HL-60 (cell line): ENCODE data around the gene ATP5F1E.

Experiments
- DNase-seq, 2 experiments: peaks; one replicate each; pipeline ENCODE4 v3.0.0-alpha.2; 2010 to 2020; ENCODE audit warnings: low read depth in 1 of 2, low spot score in 1 of 2
- H3K27ac ChIP-seq: fragments of 250-450 bp; sonication (Bioruptor Pico); replicated peaks from 2 replicates; pipeline ENCODE4 v1.5.1; 2020; ENCODE audit warnings: mild to moderate bottlenecking, moderate library complexity
- H3K27me3 ChIP-seq: fragments of 250-450 bp; sonication (Bioruptor Pico); 2 replicates; pipeline ENCODE4 v1.5.1; 2021; ENCODE audit warnings: mild to moderate bottlenecking, moderate library complexity; ENCODE audit not compliant: insufficient read depth, poor library complexity, severe bottlenecking
- H3K4me3 ChIP-seq: replicated peaks from 2 replicates; pipeline ENCODE4 v1.5.1; 2011; ENCODE audit warnings: mild to moderate bottlenecking, control low read depth, low read length; ENCODE audit not compliant: insufficient read depth
- CTCF ChIP-seq: IDR thresholded peaks from one replicate; pipeline ENCODE4 v1.5.1; 2011; ENCODE audit warnings: low read length, control low read depth, inconsistent platforms; ENCODE audit not compliant: insufficient read depth
- GABPA ChIP-seq: IDR thresholded peaks from 2 replicates; pipeline ENCODE4 v1.6.1; 2012; ENCODE audit warnings: low read depth
- POLR2AphosphoS5 ChIP-seq: IDR thresholded peaks from 2 replicates; pipeline ENCODE4 v1.6.1; 2012; ENCODE audit warnings: low read depth
- SPI1 ChIP-seq: IDR thresholded peaks from 2 replicates; pipeline ENCODE4 v1.6.1; 2012; ENCODE audit warnings: low read depth, mild to moderate bottlenecking, borderline replicate concordance
- TF ChIP-seq, protein P1 (sequence below): IDR thresholded peaks from 2 replicates; pipeline ENCODE4 v1.6.1; 2012; ENCODE audit warnings: low read depth; ENCODE audit not compliant: insufficient replicate concordance

Gene ATP5F1E

DNA sequence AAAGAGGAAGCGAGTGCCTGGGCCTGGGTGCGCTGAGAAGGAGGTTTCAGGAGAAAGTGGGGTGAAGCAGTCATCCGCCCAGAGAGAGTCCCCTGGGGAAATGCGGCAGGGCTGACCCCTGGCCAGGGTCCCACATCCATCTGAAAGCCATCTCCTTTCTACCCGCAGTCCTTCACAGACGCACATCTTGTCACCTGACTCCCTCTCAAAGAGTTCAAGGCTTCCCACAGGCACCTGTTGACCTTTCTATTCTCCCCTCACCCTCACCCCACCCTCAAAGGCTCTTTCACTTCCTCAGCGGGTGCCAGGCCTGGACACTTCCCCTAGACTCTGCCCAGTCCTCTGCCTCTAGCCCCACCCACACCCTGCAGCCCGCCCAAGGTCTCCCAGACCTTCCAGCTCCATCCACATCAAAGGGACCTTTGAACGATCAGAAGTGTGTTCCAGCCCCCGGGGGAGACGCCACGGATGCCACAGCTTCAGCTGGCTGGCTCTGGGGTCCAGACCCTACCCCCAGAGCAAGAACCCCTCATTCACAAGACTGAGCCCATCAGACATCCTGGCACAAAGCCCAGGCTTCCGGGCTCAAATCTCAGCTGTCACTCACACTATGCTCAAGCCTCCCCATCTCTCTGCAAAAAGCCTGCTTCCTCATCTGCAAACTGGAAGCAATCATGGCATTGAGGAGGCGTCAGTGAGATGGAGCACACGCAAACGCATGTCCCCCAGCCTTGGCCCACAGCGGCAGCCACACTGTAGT, 27.2 kb downstream of the ATP5F1E start:
- H3K27ac ChIP-seq: peak overlapping the region; percentile 53
- TF ChIP-seq, protein P1, sequence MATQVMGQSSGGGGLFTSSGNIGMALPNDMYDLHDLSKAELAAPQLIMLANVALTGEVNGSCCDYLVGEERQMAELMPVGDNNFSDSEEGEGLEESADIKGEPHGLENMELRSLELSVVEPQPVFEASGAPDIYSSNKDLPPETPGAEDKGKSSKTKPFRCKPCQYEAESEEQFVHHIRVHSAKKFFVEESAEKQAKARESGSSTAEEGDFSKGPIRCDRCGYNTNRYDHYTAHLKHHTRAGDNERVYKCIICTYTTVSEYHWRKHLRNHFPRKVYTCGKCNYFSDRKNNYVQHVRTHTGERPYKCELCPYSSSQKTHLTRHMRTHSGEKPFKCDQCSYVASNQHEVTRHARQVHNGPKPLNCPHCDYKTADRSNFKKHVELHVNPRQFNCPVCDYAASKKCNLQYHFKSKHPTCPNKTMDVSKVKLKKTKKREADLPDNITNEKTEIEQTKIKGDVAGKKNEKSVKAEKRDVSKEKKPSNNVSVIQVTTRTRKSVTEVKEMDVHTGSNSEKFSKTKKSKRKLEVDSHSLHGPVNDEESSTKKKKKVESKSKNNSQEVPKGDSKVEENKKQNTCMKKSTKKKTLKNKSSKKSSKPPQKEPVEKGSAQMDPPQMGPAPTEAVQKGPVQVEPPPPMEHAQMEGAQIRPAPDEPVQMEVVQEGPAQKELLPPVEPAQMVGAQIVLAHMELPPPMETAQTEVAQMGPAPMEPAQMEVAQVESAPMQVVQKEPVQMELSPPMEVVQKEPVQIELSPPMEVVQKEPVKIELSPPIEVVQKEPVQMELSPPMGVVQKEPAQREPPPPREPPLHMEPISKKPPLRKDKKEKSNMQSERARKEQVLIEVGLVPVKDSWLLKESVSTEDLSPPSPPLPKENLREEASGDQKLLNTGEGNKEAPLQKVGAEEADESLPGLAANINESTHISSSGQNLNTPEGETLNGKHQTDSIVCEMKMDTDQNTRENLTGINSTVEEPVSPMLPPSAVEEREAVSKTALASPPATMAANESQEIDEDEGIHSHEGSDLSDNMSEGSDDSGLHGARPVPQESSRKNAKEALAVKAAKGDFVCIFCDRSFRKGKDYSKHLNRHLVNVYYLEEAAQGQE: no peak
- TF ChIP-seq SPI1: peak; percentile 22; the same call in 1 of the 2 replicates
- no peak for TF ChIP-seq CTCF
- TF ChIP-seq GABPA: no peak
- TF ChIP-seq POLR2AphosphoS5: 0 out of 2 replicates have a peak, but pooled peaks have one; percentile 21
- peak; percentile 82 to 83 for DNase-seq

GRCh38 chr20:59004493-59004762, 27.7 kb downstream of the ATP5F1E start:
- peak overlapping the region; percentile 59 for H3K4me3 ChIP-seq
- no peaks in the 10 kb centered on the region for H3K27me3 ChIP-seq
- peak overlapping the region; percentile 53 for H3K27ac ChIP-seq
- peak in 1 of 2 experiments; percentile 72 for DNase-seq
- TF ChIP-seq, protein P1: no peak
- TF ChIP-seq SPI1: peak; percentile 35
- no peak for TF ChIP-seq GABPA
- TF ChIP-seq POLR2AphosphoS5: no peak

More for the DNA sequence above, 27.2 kb downstream of the ATP5F1E start:
- peak overlapping the region; percentile 59 for H3K4me3 ChIP-seq
- H3K27me3 ChIP-seq: no peaks in the 10 kb centered on the region

DNA sequence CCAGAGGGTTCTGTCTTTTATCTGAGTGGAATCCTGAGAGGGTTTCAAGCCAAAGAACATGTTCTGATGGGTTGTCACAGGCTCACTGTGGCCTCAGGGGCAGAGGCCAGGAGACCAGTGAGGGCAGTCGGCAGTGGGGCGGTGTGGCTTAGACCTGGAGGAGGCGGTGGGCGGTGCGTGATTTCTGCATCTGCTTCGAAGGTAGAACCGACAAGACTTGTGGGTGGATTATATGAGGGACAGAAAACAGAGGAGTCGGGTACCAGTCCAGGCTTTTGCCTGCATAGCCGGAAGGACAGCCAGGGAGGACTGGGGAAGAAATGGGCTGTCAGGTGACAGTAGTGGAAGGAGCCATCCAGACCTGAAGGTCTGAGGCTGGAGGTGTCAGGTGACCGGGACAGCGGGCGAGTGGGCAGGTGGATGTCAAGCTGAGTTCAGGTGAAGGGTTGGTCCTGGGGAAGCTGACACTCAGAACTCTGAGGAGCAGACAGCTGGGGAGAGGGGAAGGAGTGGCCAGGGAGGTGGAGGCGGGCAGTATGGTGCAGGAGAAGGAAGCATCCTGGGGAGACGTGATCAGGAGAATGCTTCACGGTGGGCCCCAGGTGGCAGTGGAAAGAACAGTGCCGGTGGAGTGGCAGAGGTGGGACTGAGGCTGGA, 28.2 kb downstream of the ATP5F1E start:
- Histone ChIP-seq H3K4me3 (peak overlapping the region; percentile 59), H3K27ac (peak overlapping the region; percentile 53), H3K27me3 (no peaks in the 10 kb centered on the region)
- no peak for DNase-seq
- TF ChIP-seq CTCF (no peak), GABPA (no peak), POLR2AphosphoS5 (no peak), SPI1 (no peak)
- TF ChIP-seq, protein P1: no peak
